Measurements from ENCODE around the gene EPHB3. TPM values are rescaled to one million over a fixed set of nuclear protein-coding genes. Genes with fewer than 3 reads are reported as not detected.

Gene EPHB3
- total RNA-seq, 1 donor from 2014 or later, result 7.2 TPM

DNA sequence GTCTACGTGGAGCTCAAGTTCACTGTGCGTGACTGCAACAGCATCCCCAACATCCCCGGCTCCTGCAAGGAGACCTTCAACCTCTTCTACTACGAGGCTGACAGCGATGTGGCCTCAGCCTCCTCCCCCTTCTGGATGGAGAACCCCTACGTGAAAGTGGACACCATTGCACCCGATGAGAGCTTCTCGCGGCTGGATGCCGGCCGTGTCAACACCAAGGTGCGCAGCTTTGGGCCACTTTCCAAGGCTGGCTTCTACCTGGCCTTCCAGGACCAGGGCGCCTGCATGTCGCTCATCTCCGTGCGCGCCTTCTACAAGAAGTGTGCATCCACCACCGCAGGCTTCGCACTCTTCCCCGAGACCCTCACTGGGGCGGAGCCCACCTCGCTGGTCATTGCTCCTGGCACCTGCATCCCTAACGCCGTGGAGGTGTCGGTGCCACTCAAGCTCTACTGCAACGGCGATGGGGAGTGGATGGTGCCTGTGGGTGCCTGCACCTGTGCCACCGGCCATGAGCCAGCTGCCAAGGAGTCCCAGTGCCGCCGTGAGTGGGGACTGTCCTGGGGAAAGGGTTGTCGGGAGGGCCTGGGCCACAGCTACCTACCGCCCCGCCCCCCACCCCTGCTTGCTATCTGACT lies 11.2 kb downstream of the EPHB3 start:
- H3K4me1 Mint-ChIP-seq (ENCODE audit: low read depth), result peaks cover 18% of the 10 kb centered on the region
- DNase-seq (ENCODE audit: low spot score), result no peak
- H3K36me3 Mint-ChIP-seq (ENCODE audit: low read depth), result peaks cover under 1% of the 10 kb centered on the region
- TF ChIP-seq, protein P1, sequence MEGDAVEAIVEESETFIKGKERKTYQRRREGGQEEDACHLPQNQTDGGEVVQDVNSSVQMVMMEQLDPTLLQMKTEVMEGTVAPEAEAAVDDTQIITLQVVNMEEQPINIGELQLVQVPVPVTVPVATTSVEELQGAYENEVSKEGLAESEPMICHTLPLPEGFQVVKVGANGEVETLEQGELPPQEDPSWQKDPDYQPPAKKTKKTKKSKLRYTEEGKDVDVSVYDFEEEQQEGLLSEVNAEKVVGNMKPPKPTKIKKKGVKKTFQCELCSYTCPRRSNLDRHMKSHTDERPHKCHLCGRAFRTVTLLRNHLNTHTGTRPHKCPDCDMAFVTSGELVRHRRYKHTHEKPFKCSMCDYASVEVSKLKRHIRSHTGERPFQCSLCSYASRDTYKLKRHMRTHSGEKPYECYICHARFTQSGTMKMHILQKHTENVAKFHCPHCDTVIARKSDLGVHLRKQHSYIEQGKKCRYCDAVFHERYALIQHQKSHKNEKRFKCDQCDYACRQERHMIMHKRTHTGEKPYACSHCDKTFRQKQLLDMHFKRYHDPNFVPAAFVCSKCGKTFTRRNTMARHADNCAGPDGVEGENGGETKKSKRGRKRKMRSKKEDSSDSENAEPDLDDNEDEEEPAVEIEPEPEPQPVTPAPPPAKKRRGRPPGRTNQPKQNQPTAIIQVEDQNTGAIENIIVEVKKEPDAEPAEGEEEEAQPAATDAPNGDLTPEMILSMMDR (IDR thresholded peaks at IDR 0.05), result no peak
- no peak overlapping the region for H3K4me3 Mint-ChIP-seq (ENCODE audit: unreplicated experiment)
- H3K27me3 Mint-ChIP-seq (ENCODE audit: low read depth), result no peaks in the 10 kb centered on the region
- H3K9me3 Mint-ChIP-seq (ENCODE audit: low read depth), result no peaks in the 10 kb centered on the region
- H3K27ac Mint-ChIP-seq (ENCODE audit: unreplicated experiment), result no peak overlapping the region

DNA sequence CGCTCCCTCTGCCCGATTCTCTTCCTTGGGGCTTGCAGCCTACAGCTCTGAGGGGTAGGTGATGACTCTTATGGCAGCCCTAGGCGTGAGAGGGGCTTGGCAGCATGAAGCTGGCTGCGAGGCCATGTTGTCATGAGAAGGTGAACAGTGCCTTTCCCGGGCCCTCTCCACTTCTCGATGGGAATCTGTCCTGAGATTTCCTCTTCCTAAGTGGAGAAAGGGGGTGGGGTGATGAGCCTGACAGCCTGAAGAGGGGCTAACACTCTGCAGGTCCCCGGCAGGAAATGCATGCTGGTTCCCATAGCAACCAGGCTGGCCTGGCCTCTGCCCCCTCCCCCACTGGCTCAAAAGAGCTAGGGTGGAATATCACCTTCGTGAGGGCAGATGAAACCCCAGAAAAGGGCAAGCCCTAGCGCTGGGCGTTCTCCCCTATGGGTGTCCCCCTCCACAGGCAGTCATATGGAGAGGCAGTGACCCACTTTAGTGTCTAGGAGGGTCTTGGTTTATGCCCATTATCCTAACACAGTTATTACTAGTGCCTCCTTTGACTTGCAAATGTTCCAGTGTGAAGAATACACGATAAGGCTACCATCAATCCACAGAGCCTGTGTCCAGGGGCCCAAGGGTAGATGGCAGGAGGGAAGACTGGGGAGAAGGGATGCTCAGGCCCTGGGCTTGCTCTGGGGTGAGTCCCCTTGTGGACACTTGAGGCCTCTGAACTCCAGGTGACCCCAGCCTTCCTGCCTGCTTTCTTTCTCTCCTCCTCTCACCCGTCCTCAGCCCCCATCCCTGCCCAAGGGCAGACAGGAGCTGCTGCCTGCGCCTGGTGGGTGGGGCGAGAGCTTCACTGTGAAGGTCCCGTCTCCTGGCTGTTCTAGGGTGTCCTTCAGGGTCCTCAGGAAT lies 13.2 kb downstream of the EPHB3 start:
- H3K4me3 Mint-ChIP-seq (ENCODE audit: unreplicated experiment), result no peak overlapping the region
- H3K27ac Mint-ChIP-seq (ENCODE audit: unreplicated experiment), result no peak overlapping the region
- peaks cover 13% of the 10 kb centered on the region for H3K4me1 Mint-ChIP-seq (ENCODE audit: low read depth)

DNA sequence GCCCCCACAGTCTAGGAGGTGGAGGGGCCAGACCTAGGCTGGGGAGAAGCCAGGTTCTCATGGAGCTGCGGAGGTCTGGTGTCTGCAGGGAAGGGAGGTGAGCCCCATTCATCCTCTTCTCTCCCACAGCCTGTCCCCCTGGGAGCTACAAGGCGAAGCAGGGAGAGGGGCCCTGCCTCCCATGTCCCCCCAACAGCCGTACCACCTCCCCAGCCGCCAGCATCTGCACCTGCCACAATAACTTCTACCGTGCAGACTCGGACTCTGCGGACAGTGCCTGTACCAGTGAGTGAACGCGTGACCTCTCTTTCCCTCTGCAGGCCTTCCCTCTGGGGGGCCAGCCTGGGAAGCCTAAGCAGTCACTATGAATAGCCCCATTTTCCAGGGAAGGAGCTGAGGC lies 14.1 kb downstream of the EPHB3 start:
- DNase-seq (ENCODE audit: low spot score), result no peak
- no peaks in the 10 kb centered on the region for H3K9me3 Mint-ChIP-seq (ENCODE audit: low read depth)
- H3K4me1 Mint-ChIP-seq (ENCODE audit: low read depth), result peaks cover 10% of the 10 kb centered on the region
- H3K4me3 Mint-ChIP-seq (ENCODE audit: unreplicated experiment), result no peak overlapping the region
- H3K27me3 Mint-ChIP-seq (ENCODE audit: low read depth), result no peaks in the 10 kb centered on the region
- H3K27ac Mint-ChIP-seq (ENCODE audit: unreplicated experiment), result no peak overlapping the region
- peaks cover 15% of the 10 kb centered on the region for H3K36me3 Mint-ChIP-seq (ENCODE audit: low read depth)
- TF ChIP-seq, protein P1 (IDR thresholded peaks at IDR 0.05), result no peak

More for the DNA sequence above, 13.2 kb downstream of the EPHB3 start:
- no peak for DNase-seq (ENCODE audit: low spot score)
- Mint-ChIP-seq H3K9me3 (ENCODE audit: low read depth) (no peaks in the 10 kb centered on the region), H3K36me3 (ENCODE audit: low read depth) (peaks cover 13% of the 10 kb centered on the region), H3K27me3 (ENCODE audit: low read depth) (no peaks in the 10 kb centered on the region)
- TF ChIP-seq, protein P1 (IDR thresholded peaks at IDR 0.05), result no peak

DNA sequence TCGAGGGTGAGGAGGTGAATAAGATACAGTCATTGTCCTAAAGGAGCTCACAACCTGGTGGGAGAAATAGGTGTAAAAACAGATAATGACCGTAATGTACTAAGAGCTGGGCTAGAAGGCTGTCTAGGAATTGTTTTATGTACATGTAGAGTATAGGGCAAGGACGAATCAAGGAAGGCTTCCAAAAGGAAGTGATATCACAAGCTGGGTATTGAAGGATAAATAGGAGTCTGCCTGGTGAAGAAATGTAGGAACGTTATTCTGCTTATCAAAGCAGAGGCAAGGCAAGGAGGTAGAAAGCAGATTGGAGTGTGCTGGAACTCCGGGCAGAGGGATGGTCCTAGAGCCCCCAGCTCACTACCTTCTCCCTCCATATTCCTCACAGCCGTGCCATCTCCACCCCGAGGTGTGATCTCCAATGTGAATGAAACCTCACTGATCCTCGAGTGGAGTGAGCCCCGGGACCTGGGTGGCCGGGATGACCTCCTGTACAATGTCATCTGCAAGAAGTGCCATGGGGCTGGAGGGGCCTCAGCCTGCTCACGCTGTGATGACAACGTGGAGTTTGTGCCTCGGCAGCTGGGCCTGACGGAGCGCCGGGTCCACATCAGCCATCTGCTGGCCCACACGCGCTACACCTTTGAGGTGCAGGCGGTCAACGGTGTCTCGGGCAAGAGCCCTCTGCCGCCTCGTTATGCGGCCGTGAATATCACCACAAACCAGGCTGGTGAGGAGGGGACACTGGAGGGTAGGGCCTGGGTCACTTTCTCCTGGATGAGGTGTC lies 15.1 kb downstream of the EPHB3 start:
- Mint-ChIP-seq H3K36me3 (ENCODE audit: low read depth) (peaks cover 18% of the 10 kb centered on the region), H3K27ac (ENCODE audit: unreplicated experiment) (no peak overlapping the region), H3K4me3 (ENCODE audit: unreplicated experiment) (no peak overlapping the region), H3K27me3 (ENCODE audit: low read depth) (no peaks in the 10 kb centered on the region), H3K9me3 (ENCODE audit: low read depth) (no peaks in the 10 kb centered on the region), H3K4me1 (ENCODE audit: low read depth) (peaks cover 10% of the 10 kb centered on the region)
- TF ChIP-seq, protein P1 (IDR thresholded peaks at IDR 0.05), result no peak
- DNase-seq (ENCODE audit: low spot score), result no peak

DNA sequence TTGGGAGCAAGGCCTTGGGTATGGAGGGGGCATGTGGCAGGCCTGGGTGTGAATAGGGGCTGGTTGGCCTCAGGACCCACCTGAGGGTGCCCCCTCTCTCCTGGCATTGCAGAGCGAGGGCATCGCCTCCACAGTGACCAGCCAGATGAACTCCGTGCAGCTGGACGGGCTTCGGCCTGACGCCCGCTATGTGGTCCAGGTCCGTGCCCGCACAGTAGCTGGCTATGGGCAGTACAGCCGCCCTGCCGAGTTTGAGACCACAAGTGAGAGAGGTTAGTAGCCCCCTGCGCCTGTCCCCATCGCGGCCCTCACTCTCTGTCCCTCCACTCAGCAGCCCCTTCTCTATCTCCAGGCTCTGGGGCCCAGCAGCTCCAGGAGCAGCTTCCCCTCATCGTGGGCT lies 16.0 kb downstream of the EPHB3 start:
- Mint-ChIP-seq H3K36me3 (ENCODE audit: low read depth) (peaks cover 18% of the 10 kb centered on the region), H3K9me3 (ENCODE audit: low read depth) (no peaks in the 10 kb centered on the region), H3K4me1 (ENCODE audit: low read depth) (peaks cover 13% of the 10 kb centered on the region), H3K27me3 (ENCODE audit: low read depth) (no peaks in the 10 kb centered on the region), H3K4me3 (ENCODE audit: unreplicated experiment) (no peak overlapping the region), H3K27ac (ENCODE audit: unreplicated experiment) (no peak overlapping the region)
- TF ChIP-seq, protein P1 (IDR thresholded peaks at IDR 0.05), result no peak
- no peak for DNase-seq (ENCODE audit: low spot score)

Measured in chondrocyte (in vitro differentiated cells).